CD14-positive monocyte (primary cell): ENCODE measurements around the gene ZFYVE28. TPM values are rescaled to one million over a fixed set of nuclear protein-coding genes. Genes with fewer than 3 reads are reported as not detected.

ENCODE experiments used
- DNase-seq, 3 donors: peaks; one replicate each; pipeline ENCODE4 v3.0.0-alpha.2; 2011 to 2022
- H2AFZ ChIP-seq: 2 replicates; pipeline ENCODE4 v1.6.0; 2012; ENCODE audit warnings: mild to moderate bottlenecking, low read depth, low read length, inconsistent platforms; ENCODE audit not compliant: insufficient read depth, poor library complexity, severe bottlenecking
- H3K27ac ChIP-seq, 2 donors: 1 replicate in 1 of 2; 2 replicates in 1 of 2; pipeline ENCODE4 v1.5.1; 2012 to 2013; ENCODE audit warnings: low read length in 2 of 2, control low read depth in 1 of 2, inconsistent platforms in 1 of 2, low read depth in 1 of 2, mild to moderate bottlenecking in 1 of 2
- H3K27me3 ChIP-seq, 2 donors: one replicate each; pipeline versions ENCODE4 v1.6.0 to v1.6.1; 2011 to 2013; ENCODE audit warnings: low read length in 2 of 2; ENCODE audit not compliant: control insufficient read depth in 2 of 2, insufficient read depth in 2 of 2
- H3K36me3 ChIP-seq, 2 donors: replicated peaks in 1 of 2; 1 replicate in 1 of 2; 2 replicates in 1 of 2; pipeline versions ENCODE4 v1.5.1 to v1.6.1; 2012 to 2013; ENCODE audit warnings: low read length in 2 of 2, control low read depth in 1 of 2, inconsistent platforms in 1 of 2, mild to moderate bottlenecking in 1 of 2; ENCODE audit not compliant: insufficient read depth in 2 of 2, control insufficient read depth in 1 of 2
- H3K4me1 ChIP-seq, 2 donors: 1 replicate in 1 of 2; 2 replicates in 1 of 2; pipeline versions ENCODE4 v1.5.1 to v1.6.1; 2012 to 2013; ENCODE audit warnings: low read length in 2 of 2, control low read depth in 1 of 2, inconsistent platforms in 1 of 2, mild to moderate bottlenecking in 1 of 2, moderate library complexity in 1 of 2; ENCODE audit not compliant: insufficient read depth in 2 of 2, control insufficient read depth in 1 of 2
- H3K4me2 ChIP-seq: replicated peaks from 2 replicates; pipeline ENCODE3; 2012; ENCODE audit warnings: low read length, moderate library complexity, mild to moderate bottlenecking; ENCODE audit not compliant: poor library complexity, severe bottlenecking; ENCODE audit errors: extremely low read depth
- H3K4me3 ChIP-seq, 3 experiments: fragments of 200-600 bp in 1 of 3; sonication (generic) in 1 of 3; replicated peaks in 1 of 3; 1 replicate in 2 of 3; 2 replicates in 1 of 3; pipeline ENCODE4 v1.5.1; 2011 to 2013; ENCODE audit warnings: low read length in 3 of 3, mild to moderate bottlenecking in 3 of 3, control low read depth in 2 of 3, low read depth in 2 of 3, inconsistent platforms in 1 of 3, moderate library complexity in 1 of 3
- H3K79me2 ChIP-seq: 2 replicates; pipeline ENCODE4 v1.6.0; 2012; ENCODE audit warnings: mild to moderate bottlenecking, control low read depth, inconsistent platforms, low read length, moderate library complexity; ENCODE audit not compliant: insufficient read depth
- H3K9ac ChIP-seq: 2 replicates; pipeline ENCODE4 v1.6.0; 2017; ENCODE audit warnings: low read length, mild to moderate bottlenecking; ENCODE audit not compliant: insufficient read depth, poor library complexity, severe bottlenecking
- H3K9me3 ChIP-seq, 2 donors: replicated peaks in 1 of 2; 1 replicate in 1 of 2; 2 replicates in 1 of 2; pipeline versions ENCODE4 v1.5.1 to v1.6.1; 2012 to 2013; ENCODE audit warnings: low read length in 2 of 2, control low read depth in 1 of 2; ENCODE audit not compliant: control insufficient read depth in 1 of 2, insufficient read depth in 1 of 2
- H4K20me1 ChIP-seq: 2 replicates; pipeline ENCODE4 v1.6.0; 2012; ENCODE audit warnings: mild to moderate bottlenecking, low read length, control low read depth, moderate library complexity; ENCODE audit not compliant: insufficient read depth
- H3K27ac Mint-ChIP-seq, 7 donors: one replicate each; pipeline ENCODE4 v1.8.0; 2020; ENCODE audit warnings: mild to moderate bottlenecking in 7 of 7, mixed read lengths in 7 of 7, moderate library complexity in 6 of 7, inconsistent platforms in 2 of 7
- H3K27me3 Mint-ChIP-seq, 3 donors: one replicate each; pipeline ENCODE4 v1.8.0; 2021 to 2022; ENCODE audit warnings: low read depth in 3 of 3, mild to moderate bottlenecking in 3 of 3, mixed read lengths in 3 of 3, moderate library complexity in 3 of 3, inconsistent platforms in 1 of 3
- H3K36me3 Mint-ChIP-seq, 2 donors: one replicate each; pipeline ENCODE4 v1.8.0; 2020; ENCODE audit warnings: mixed read lengths in 2 of 2, inconsistent platforms in 1 of 2, mild to moderate bottlenecking in 1 of 2
- H3K4me1 Mint-ChIP-seq: one replicate; pipeline ENCODE4 v1.8.0; 2020; ENCODE audit warnings: mild to moderate bottlenecking, mixed read lengths
- H3K4me3 Mint-ChIP-seq, 2 donors: one replicate each; pipeline ENCODE4 v1.8.0; 2020; ENCODE audit warnings: mild to moderate bottlenecking in 2 of 2, mixed read lengths in 2 of 2, moderate library complexity in 1 of 2
- H3K9me3 Mint-ChIP-seq, 7 donors: one replicate each; pipeline ENCODE4 v1.8.0; 2020 to 2022; ENCODE audit warnings: mixed read lengths in 7 of 7, mild to moderate bottlenecking in 6 of 7, moderate library complexity in 6 of 7, inconsistent platforms in 2 of 7
- CTCF ChIP-seq: fragments of 200-600 bp; IDR thresholded peaks from one replicate; pipeline ENCODE4 v1.8.0; 2022; ENCODE audit warnings: antibody characterized with exemption, mild to moderate bottlenecking
- WGBS: methylation state at CpG from one replicate; pipeline ENCODE4 v1.1.5; 2013; ENCODE audit warnings: missing lambda C conversion rate; ENCODE audit not compliant: insufficient coverage; 5-methylcytosine and 5-hydroxymethylcytosine counted together
- intact Hi-C, 2 donors: fragments of 100-400 bp; cut with micrococcal nuclease; formaldehyde crosslinking; loops; one replicate each; pipeline versions ENCODE4 v1.15.0 to v1.15.1; 2023
- polyA plus RNA-seq, 3 donors: library from polyadenylated mRNA; depleted of rRNA in 1 of 3; unstranded in 2 of 3; stranded (reverse) in 1 of 3; fragments of 300-500 nt in 2 of 3; fragments of >200 nt in 1 of 3; fragmentation: Illumina TruSeq in 2 of 3; gene quantifications; 1 replicate in 2 of 3; 2 replicates in 1 of 3; pipeline ENCODE4 v1.2.3, GENCODE V29; 2012 to 2021

Gene ZFYVE28
- polyA plus RNA-seq, 3 donors = 1.0 to 4.4 (median 1.1) TPM

DNA sequence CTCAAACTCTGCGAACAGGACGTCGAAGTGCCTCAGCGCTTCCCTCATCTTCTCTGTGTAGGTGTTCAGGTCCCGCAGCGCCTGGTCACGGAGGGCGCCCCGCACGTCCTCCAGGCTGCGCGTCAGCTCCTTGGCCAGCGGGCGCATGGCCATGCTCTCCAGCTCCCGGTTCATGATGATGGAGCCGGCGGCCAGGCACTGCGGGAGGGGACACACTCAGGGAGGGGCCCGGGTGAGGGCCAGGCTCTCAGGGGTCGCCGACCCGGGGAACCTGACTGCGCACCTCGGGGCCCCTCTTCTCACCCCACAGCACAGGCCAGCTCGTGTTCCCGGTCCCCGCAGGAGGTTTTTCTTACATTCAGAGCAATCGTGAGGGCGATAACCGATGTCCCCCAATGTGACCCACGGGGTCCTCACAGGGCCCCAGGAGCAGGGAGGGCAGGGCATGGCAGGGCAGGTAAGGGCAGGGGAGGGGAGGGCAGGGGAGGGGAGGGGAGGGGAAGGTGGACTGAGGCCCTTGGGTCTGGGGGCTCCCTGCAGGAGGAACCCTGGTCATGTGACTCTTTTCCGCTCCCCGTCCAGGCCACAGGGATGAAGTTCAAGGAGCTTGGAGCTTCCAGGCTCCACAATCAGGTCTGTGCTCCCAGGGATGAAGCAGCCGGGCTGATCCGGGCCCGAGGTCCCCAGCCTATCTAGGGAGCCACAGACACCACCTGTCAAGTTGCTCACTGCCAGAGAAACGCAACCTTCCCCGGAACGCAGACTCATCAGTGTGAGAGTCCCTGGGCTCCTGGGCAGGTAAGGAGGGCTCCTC is 78.8 kb downstream of the ZFYVE28 start:
- WGBS = 88% methylated on average over 30 of the region's 39 CpGs
- peak in 1 of 3 donors; percentile 1 for DNase-seq
- no peak for TF ChIP-seq CTCF

DNA sequence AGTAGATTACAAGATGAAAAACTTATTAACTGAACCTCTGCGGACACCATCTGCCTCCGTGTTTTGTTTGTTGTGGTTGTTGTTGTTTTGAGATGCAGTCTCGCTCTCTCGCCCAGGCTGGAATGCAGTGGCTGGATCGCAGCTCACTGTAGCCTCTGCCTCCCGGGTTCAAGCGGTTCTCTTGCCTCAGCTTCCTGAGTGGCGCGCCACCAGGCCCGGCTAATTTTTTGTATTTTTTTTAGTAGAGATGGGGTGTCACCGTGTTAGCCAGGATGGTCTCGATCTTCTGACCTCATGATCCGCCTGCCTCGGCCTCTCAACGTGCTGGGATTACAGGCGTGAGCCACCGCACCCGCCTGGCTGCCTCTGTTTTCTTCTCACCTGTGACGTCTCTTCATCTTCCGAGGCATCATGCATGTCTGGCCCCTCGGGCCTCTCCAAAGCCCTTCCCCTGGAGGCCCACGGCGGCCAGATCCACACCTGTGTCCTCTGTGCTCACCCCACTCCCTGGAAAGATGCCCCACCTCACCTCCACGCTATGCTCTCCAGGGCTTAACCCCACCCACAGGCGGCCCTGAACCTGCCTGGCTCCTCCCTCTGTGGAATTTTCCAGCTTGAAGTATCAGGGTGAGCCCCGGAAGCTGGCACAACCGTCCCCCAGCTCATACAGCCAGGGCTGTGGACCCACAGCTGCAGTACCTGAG is 79.5 kb downstream of the ZFYVE28 start:
- Histone ChIP-seq H4K20me1 (no peaks in the 10 kb centered on the region), H3K36me3 (no peaks in the 10 kb centered on the region), H3K27me3 (no peaks in the 10 kb centered on the region), H3K9me3 (no peaks in the 10 kb centered on the region), H3K27ac (no peak overlapping the region), H3K79me2 (no peaks in the 10 kb centered on the region), H3K9ac (no peak overlapping the region), H3K4me1 (no peaks in the 10 kb centered on the region), H2AFZ (no peak overlapping the region), H3K4me2 (no peak overlapping the region), H3K4me3 (no peak overlapping the region)
- H3K36me3 Mint-ChIP-seq = no peaks in the 10 kb centered on the region
- TF ChIP-seq CTCF = no peak
- DNase-seq = peak in 1 of 3 donors; percentile 1
- peaks cover 0 to 1% (median 0%) of the 10 kb centered on the region in 7 donors for H3K9me3 Mint-ChIP-seq
- peaks cover 3% of the 10 kb centered on the region in 3 donors for H3K27me3 Mint-ChIP-seq
- 95% methylated on average over 27 of the region's 27 CpGs for WGBS
- H3K4me1 Mint-ChIP-seq = peaks cover 5% of the 10 kb centered on the region
- H3K4me3 Mint-ChIP-seq = no peak overlapping the region
- intact Hi-C loops = no loop called here
- H3K27ac Mint-ChIP-seq = peak overlapping the region in 1 of 7 donors; percentile 33

More for the DNA sequence above, 78.8 kb downstream of the ZFYVE28 start:
- Mint-ChIP-seq H3K36me3 (no peaks in the 10 kb centered on the region), H3K9me3 (peaks cover 0 to 2% (median 0%) of the 10 kb centered on the region in 7 donors), H3K4me3 (no peak overlapping the region), H3K27ac (no peak overlapping the region), H3K4me1 (peaks cover 5% of the 10 kb centered on the region), H3K27me3 (peaks cover 0 to 2% (median 2%) of the 10 kb centered on the region in 3 donors)
- Histone ChIP-seq H3K4me1 (no peaks in the 10 kb centered on the region), H3K27ac (no peak overlapping the region), H3K79me2 (no peaks in the 10 kb centered on the region), H4K20me1 (no peaks in the 10 kb centered on the region), H3K4me2 (no peak overlapping the region), H3K36me3 (no peaks in the 10 kb centered on the region), H3K9me3 (no peaks in the 10 kb centered on the region), H3K4me3 (no peak overlapping the region), H2AFZ (no peak overlapping the region), H3K9ac (no peak overlapping the region), H3K27me3 (no peaks in the 10 kb centered on the region)
- intact Hi-C loops = no loop called here
